ENCODE results near the gene HOXA11. TPM values are rescaled to one million over a fixed set of nuclear protein-coding genes. Genes with fewer than 3 reads are reported as not detected.

Gene HOXA11
- total RNA-seq, 1 experiment from 2014 or later, result not detected

GRCh38 chr7:27197137-27198042 is 12.4 kb upstream of the HOXA11 start:
- no peak overlapping the region for H2BK20ac ChIP-seq (ENCODE audit: low read depth, low read length, poor library complexity, severe bottlenecking)
- no peak overlapping the region for H3K56ac ChIP-seq (ENCODE audit: insufficient read length, low read depth, low read length)
- Mint-ChIP-seq H3K4me3 (no peak overlapping the region), H3K9me3 (peaks cover 4 to 14% of the 10 kb centered on the region in 2 experiments; a peak in 2 of 5 replicates), H3K36me3 (ENCODE audit: insufficient read depth in 1 of 3, low read depth in 3 of 3) (no peaks in the 10 kb centered on the region; a peak in 2 of 7 replicates), H3K27me3 (ENCODE audit: low read depth) (peaks cover 95% of the 10 kb centered on the region), H3K27ac (no peak overlapping the region), H3K4me1 (peaks cover 2 to 15% of the 10 kb centered on the region in 2 experiments)
- H3K79me1 ChIP-seq (ENCODE audit: insufficient read depth, low read depth, low read length, poor library complexity, severe bottlenecking), result no peaks in the 10 kb centered on the region
- no peak overlapping the region for H2BK5ac ChIP-seq (ENCODE audit: insufficient read length, low read length)
- H3K4me1 ChIP-seq (ENCODE audit: insufficient read depth, low read length), result no peaks in the 10 kb centered on the region
- no peak overlapping the region for H2BK12ac ChIP-seq (ENCODE audit: insufficient read length, low read depth, low read length)
- no peak overlapping the region for H4K5ac ChIP-seq (ENCODE audit: insufficient read length, low read depth, low read length)
- no peaks in the 10 kb centered on the region for H3K9me3 ChIP-seq (ENCODE audit: control insufficient read depth, low read depth, low read length)
- H2BK120ac ChIP-seq (ENCODE audit: low read depth, low read length, poor library complexity, severe bottlenecking), result no peak overlapping the region
- WGBS (ENCODE audit: extremely low coverage, insufficient read length, low lambda C conversion rate), result no CpG with 5 or more reads among the region's 18 CpGs
- H2BK15ac ChIP-seq (ENCODE audit: low read depth, low read length), result no peak overlapping the region
- no peak overlapping the region for H3K9ac ChIP-seq (ENCODE audit: extremely low read depth, insufficient read length, low read length)
- H4K8ac ChIP-seq (replicated peaks; ENCODE audit: insufficient read length, low read depth, low read length), result no peak overlapping the region
- no peaks in the 10 kb centered on the region for H3K23me2 ChIP-seq (ENCODE audit: insufficient read length, low read depth, low read length, poor library complexity, severe bottlenecking)
- H3T11ph ChIP-seq (ENCODE audit: low read length), result no peak overlapping the region
- H3K4ac ChIP-seq (ENCODE audit: low read depth, low read length), result no peak overlapping the region
- TF ChIP-seq CTCF (conservative IDR thresholded peaks at IDR 0.05), result no peak
- no peaks in the 10 kb centered on the region for H4K20me1 ChIP-seq (ENCODE audit: control insufficient read depth, insufficient read depth, insufficient read length)
- no peak overlapping the region for H2AFZ ChIP-seq (ENCODE audit: low read length)
- no peak overlapping the region for H3K18ac ChIP-seq (ENCODE audit: insufficient read length, low read depth, low read length)
- H3K4me2 ChIP-seq (ENCODE audit: insufficient read depth, insufficient read length, low read length), result no peak overlapping the region
- DNase-seq, result no peak
- no peak overlapping the region for H3K23ac ChIP-seq (ENCODE audit: insufficient read length, low read depth, low read length)
- H3K14ac ChIP-seq (ENCODE audit: insufficient read depth, low read length), result no peak overlapping the region
- no peak overlapping the region for H3K27ac ChIP-seq (ENCODE audit: insufficient read length, low read depth, low read length)
- peaks cover 85% of the 10 kb centered on the region for H3K27me3 ChIP-seq (ENCODE audit: insufficient read depth, low read length)
- H3K79me2 ChIP-seq (ENCODE audit: insufficient read depth, low read length), result no peaks in the 10 kb centered on the region
- no peak overlapping the region for H2AK5ac ChIP-seq (ENCODE audit: insufficient read length, low read length)
- no peak overlapping the region for H4K91ac ChIP-seq (ENCODE audit: insufficient read length, low read depth, low read length)

Data from H9 (cell line).